GM12878 (cell line): Measurements from ENCODE around the gene HCST.

Source experiments
- BHLHE40 ChIP-seq, 2 experiments: fragments of 450-650 bp in 1 of 2; IDR thresholded peaks; 2 replicates each; pipeline ENCODE4 v1.6.1; 2011 to 2017; ENCODE audit warnings: low read depth in 2 of 2, borderline replicate concordance in 1 of 2, improper control_type of control experiment in 1 of 2, low read length in 1 of 2, mild to moderate bottlenecking in 1 of 2
- CTCF ChIP-seq, 3 experiments: IDR thresholded peaks in 2 of 3; conservative IDR thresholded peaks in 1 of 3; 2 replicates each; pipeline ENCODE4 v1.5.1; 2011; ENCODE audit warnings: low read depth in 3 of 3, low read length in 3 of 3, mild to moderate bottlenecking in 3 of 3, control low read depth in 2 of 3, moderate library complexity in 2 of 3, inconsistent platforms in 1 of 3, mixed read lengths in 1 of 3; ENCODE audit not compliant: control insufficient read depth in 2 of 3, insufficient read depth in 1 of 3; ENCODE audit errors: extremely low read depth in 1 of 3
- EGR1 ChIP-seq, 2 experiments: IDR thresholded peaks; 1 replicate in 1 of 2; 2 replicates in 1 of 2; pipeline ENCODE4 v1.6.1; 2011 to 2012; ENCODE audit warnings: low read depth in 2 of 2, low read length in 2 of 2, borderline replicate concordance in 1 of 2, mild to moderate bottlenecking in 1 of 2, moderate library complexity in 1 of 2
- EP300 ChIP-seq, 2 experiments: fragments of 150-350 bp in 1 of 2; IDR thresholded peaks; 2 replicates each; pipeline ENCODE4 v1.6.1; 2011 to 2012; ENCODE audit warnings: low read depth in 2 of 2, low read length in 2 of 2, borderline replicate concordance in 1 of 2, improper control_type of control experiment in 1 of 2, inconsistent platforms in 1 of 2; ENCODE audit not compliant: control insufficient read depth in 1 of 2
- FOXM1 ChIP-seq: IDR thresholded peaks from 2 replicates; pipeline ENCODE4 v1.6.1; 2012; ENCODE audit warnings: low read depth, mild to moderate bottlenecking, inconsistent platforms, low read length, moderate library complexity
- JUNB ChIP-seq: IDR thresholded peaks from 2 replicates; pipeline ENCODE4 v1.6.1; 2016; ENCODE audit warnings: antibody characterized with exemption, mild to moderate bottlenecking
- NBN ChIP-seq: fragments of 450-650 bp; IDR thresholded peaks from 2 replicates; pipeline ENCODE4 v1.6.1; 2016
- NFXL1 ChIP-seq: fragments of 450-650 bp; IDR thresholded peaks from 2 replicates; pipeline ENCODE4 v1.6.1; 2017; ENCODE audit warnings: antibody characterized with exemption, mild to moderate bottlenecking, borderline replicate concordance
- POLR2A ChIP-seq: IDR thresholded peaks from 2 replicates; pipeline ENCODE4 v1.6.1; 2011; ENCODE audit warnings: low read depth, mild to moderate bottlenecking, low read length
- POLR2AphosphoS5 ChIP-seq: IDR thresholded peaks from 2 replicates; pipeline ENCODE4 v1.6.1; 2011; ENCODE audit warnings: mild to moderate bottlenecking, low read length, inconsistent platforms
- REST ChIP-seq: IDR thresholded peaks from 2 replicates; pipeline ENCODE4 v1.6.1; 2012; ENCODE audit warnings: mild to moderate bottlenecking, low read depth, low read length
- SRF ChIP-seq, 2 experiments: IDR thresholded peaks; 2 replicates each; pipeline ENCODE4 v1.6.1; 2011; ENCODE audit warnings: low read depth in 2 of 2, low read length in 2 of 2, mild to moderate bottlenecking in 1 of 2, moderate library complexity in 1 of 2

- TF ChIP-seq FOXM1 (no peak), EGR1 (IDR thresholded peaks at IDR 0.05; ENCODE audit: borderline replicate concordance in 1 of 2, low read depth in 2 of 2, low read length in 2 of 2) (no peak), SRF (IDR thresholded peaks at IDR 0.05; ENCODE audit: low read depth in 2 of 2, low read length in 2 of 2) (no peak), EP300 (IDR thresholded peaks at IDR 0.05; ENCODE audit: borderline replicate concordance in 1 of 2, control insufficient read depth in 1 of 2, low read depth in 2 of 2, low read length in 2 of 2) (no peak), CTCF (IDR thresholded peaks at IDR 0.05 in 2 of 3, conservative IDR thresholded peaks at IDR 0.05 in 1 of 3; ENCODE audit: control insufficient read depth in 2 of 3, extremely low read depth in 1 of 3, insufficient read depth in 1 of 3, low read depth in 3 of 3, low read length in 3 of 3) (no peak), JUNB (no peak), NBN (peak; percentile 45; the same call in 1 of the 2 replicates), REST (no peak), BHLHE40 (IDR thresholded peaks at IDR 0.05; ENCODE audit: borderline replicate concordance in 1 of 2, low read depth in 2 of 2, low read length in 1 of 2) (peak; percentile 77 to 80), POLR2A (no peak), NFXL1 (no peak), POLR2AphosphoS5 (no peak)
Observed at GRCh38 chr19:35928507-35928906, 26.2 kb downstream of the HCST start.
